DND-41 (cell line): Measurements from ENCODE around the gene OSBPL8.

Experiments
- ATAC-seq: fragments of 200-7000 bp; cut with Tn5 transposase; 3 replicates; pipeline ENCODE4 v1.9.1; 2021; ENCODE audit warnings: low read depth; ENCODE audit not compliant: insufficient read depth
- DNase-seq: peaks from one replicate; pipeline ENCODE4 v3.0.0-alpha.2; 2020
- H2AFZ ChIP-seq: 2 replicates; pipeline ENCODE4 v1.6.0; 2012; ENCODE audit warnings: low read depth, low read length
- H3K27ac ChIP-seq: 2 replicates; pipeline ENCODE4 v1.5.1; 2012; ENCODE audit warnings: low read length, inconsistent platforms
- H3K27me3 ChIP-seq: fragments of 200-600 bp; sonication (generic); 2 replicates; pipeline ENCODE4 v1.6.0; 2012; ENCODE audit warnings: low read length, mild to moderate bottlenecking, inconsistent platforms; ENCODE audit not compliant: insufficient read depth, poor library complexity
- H3K36me3 ChIP-seq: 2 replicates; pipeline ENCODE4 v1.5.1; 2012; ENCODE audit warnings: low read length, inconsistent platforms; ENCODE audit not compliant: insufficient read depth
- H3K4me1 ChIP-seq: 2 replicates; pipeline ENCODE4 v1.5.1; 2012; ENCODE audit warnings: mild to moderate bottlenecking, low read length; ENCODE audit not compliant: insufficient read depth
- H3K4me2 ChIP-seq: 2 replicates; pipeline ENCODE4 v1.6.0; 2012; ENCODE audit warnings: mild to moderate bottlenecking, moderate library complexity, low read length, inconsistent platforms; ENCODE audit not compliant: insufficient read depth
- H3K4me3 ChIP-seq, 2 experiments: fragments of 200-600 bp in 1 of 2; shearing (Covaris generic) in 1 of 2; 2 replicates each; pipeline ENCODE4 v1.5.1; 2012 to 2016; ENCODE audit warnings: inconsistent platforms in 2 of 2, low read length in 2 of 2, mild to moderate bottlenecking in 2 of 2, low read depth in 1 of 2, moderate library complexity in 1 of 2
- H3K79me2 ChIP-seq: 2 replicates; pipeline ENCODE4 v1.6.0; 2012; ENCODE audit warnings: low read length, inconsistent platforms; ENCODE audit not compliant: insufficient read depth
- H3K9ac ChIP-seq: 2 replicates; pipeline ENCODE4 v1.6.0; 2012; ENCODE audit warnings: low read depth, mild to moderate bottlenecking, inconsistent platforms, low read length, moderate library complexity
- H3K9me3 ChIP-seq: 2 replicates; pipeline ENCODE4 v1.5.1; 2012; ENCODE audit warnings: low read length, moderate library complexity, mild to moderate bottlenecking, inconsistent platforms; ENCODE audit not compliant: insufficient read depth, severe bottlenecking
- H4K20me1 ChIP-seq: 2 replicates; pipeline ENCODE4 v1.6.0; 2012; ENCODE audit warnings: low read length; ENCODE audit not compliant: insufficient read depth
- CTCF ChIP-seq: IDR thresholded peaks from 2 replicates; pipeline ENCODE4 v1.5.1; 2012; ENCODE audit warnings: borderline replicate concordance, low read length, moderate library complexity, mild to moderate bottlenecking; ENCODE audit not compliant: poor library complexity, severe bottlenecking; ENCODE audit errors: extremely low read depth
- EZH2 ChIP-seq: IDR thresholded peaks from 3 replicates; pipeline ENCODE4 v1.6.1; 2012; ENCODE audit warnings: borderline replicate concordance, low read depth, mild to moderate bottlenecking, moderate library complexity, low read length, inconsistent platforms; ENCODE audit not compliant: severe bottlenecking

Gene OSBPL8

GRCh38 chr12:76573840-76574373 is 14.3 kb upstream of the OSBPL8 start:
- H2AFZ ChIP-seq, result no peak overlapping the region
- H3K4me2 ChIP-seq, result no peak overlapping the region
- H4K20me1 ChIP-seq, result no peaks in the 10 kb centered on the region
- H3K36me3 ChIP-seq, result no peaks in the 10 kb centered on the region
- ATAC-seq (no peak), DNase-seq (no peak)
- no peak overlapping the region for H3K9ac ChIP-seq
- H3K9me3 ChIP-seq, result no peaks in the 10 kb centered on the region
- TF ChIP-seq EZH2 (no peak), CTCF (no peak)
- H3K79me2 ChIP-seq, result no peaks in the 10 kb centered on the region
- H3K4me1 ChIP-seq, result peaks cover 3% of the 10 kb centered on the region; the same call in 1 of the 2 replicates
- H3K27ac ChIP-seq, result no peak overlapping the region
- H3K27me3 ChIP-seq, result no peaks in the 10 kb centered on the region
- no peak overlapping the region for H3K4me3 ChIP-seq

- no peak for ATAC-seq
- no peaks in the 10 kb centered on the region for H4K20me1 ChIP-seq
Measured at GRCh38 chr12:76571256-76571655, 11.7 kb upstream of the OSBPL8 start.

GRCh38 chr12:76569685-76570604 is 10.4 kb upstream of the OSBPL8 start:
- Histone ChIP-seq H3K4me2 (no peak overlapping the region), H3K4me1 (peaks cover 3% of the 10 kb centered on the region; the same call in 1 of the 2 replicates), H4K20me1 (no peaks in the 10 kb centered on the region), H2AFZ (0 out of 2 replicates have a peak overlapping the region, but pooled peaks have one; percentile 34), H3K27ac (no peak overlapping the region), H3K4me3 (no peak overlapping the region), H3K9me3 (no peaks in the 10 kb centered on the region), H3K9ac (no peak overlapping the region), H3K79me2 (no peaks in the 10 kb centered on the region), H3K27me3 (no peaks in the 10 kb centered on the region), H3K36me3 (no peaks in the 10 kb centered on the region)
- no peak for TF ChIP-seq EZH2
- no peak for DNase-seq
- ATAC-seq, result peak; percentile 47; the same call in 1 of the 3 replicates

More at GRCh38 chr12:76571256-76571655, 11.7 kb upstream of the OSBPL8 start:
- H3K4me2 ChIP-seq, result no peak overlapping the region
- peaks cover 3% of the 10 kb centered on the region; the same call in 1 of the 2 replicates for H3K4me1 ChIP-seq
- no peak overlapping the region for H3K4me3 ChIP-seq
- H2AFZ ChIP-seq, result no peak overlapping the region
- TF ChIP-seq CTCF, result no peak
- no peak for TF ChIP-seq EZH2
- H3K36me3 ChIP-seq, result no peaks in the 10 kb centered on the region
- no peaks in the 10 kb centered on the region for H3K9me3 ChIP-seq
- H3K79me2 ChIP-seq, result no peaks in the 10 kb centered on the region
- no peaks in the 10 kb centered on the region for H3K27me3 ChIP-seq
- H3K9ac ChIP-seq, result no peak overlapping the region
- no peak overlapping the region for H3K27ac ChIP-seq
- DNase-seq, result no peak

- Histone ChIP-seq H3K4me3 (no peak overlapping the region), H3K27ac (no peak overlapping the region), H3K27me3 (no peaks in the 10 kb centered on the region), H3K79me2 (no peaks in the 10 kb centered on the region), H3K4me1 (peaks cover 3% of the 10 kb centered on the region; the same call in 1 of the 2 replicates), H3K9ac (no peak overlapping the region), H3K4me2 (no peak overlapping the region), H2AFZ (no peak overlapping the region), H4K20me1 (no peaks in the 10 kb centered on the region), H3K9me3 (no peaks in the 10 kb centered on the region), H3K36me3 (no peaks in the 10 kb centered on the region)
- ATAC-seq (no peak), DNase-seq (no peak)
- TF ChIP-seq EZH2, result no peak
- TF ChIP-seq CTCF, result no peak
Measured at GRCh38 chr12:76568888-76569551, 9.4 kb upstream of the OSBPL8 start.
